ENCODE data around the gene INPP5F. TPM values are rescaled to one million over a fixed set of nuclear protein-coding genes. Genes with fewer than 3 reads are reported as not detected.
A peak's percentile ranks its signal among the peaks of the same experiment; 100 is the strongest.

The INPP5F gene
- total and polyA plus RNA-seq, 2 experiments from 2014 or later, result 8.5 to 10.9 TPM

GRCh38 chr10:119680050-119680449 lies 45.8 kb upstream of the INPP5F start:
- Histone ChIP-seq H2AFZ (no peak overlapping the region), H3K79me2 (ENCODE audit: insufficient read depth) (peaks cover 25% of the 10 kb centered on the region), H3K9me2 (ENCODE audit: insufficient read depth) (no peaks in the 10 kb centered on the region), H3K27me3 (replicated peaks; ENCODE audit: insufficient read depth) (no peaks in the 10 kb centered on the region), H3K4me1 (ENCODE audit: insufficient read depth) (peaks cover 50% of the 10 kb centered on the region), H3K9ac (no peak overlapping the region), H3K27ac (peak overlapping the region; percentile 71; the same call in 1 of the 2 replicates), H3K4me2 (ENCODE audit: unreplicated experiment) (peak overlapping the region; percentile 50), H4K20me1 (ENCODE audit: insufficient read depth) (no peaks in the 10 kb centered on the region), H3K9me3 (ENCODE audit: low read depth) (no peaks in the 10 kb centered on the region), H3K4me3 (no peak overlapping the region), H3K36me3 (ENCODE audit: low read depth) (peaks cover 25% of the 10 kb centered on the region), H3F3A (ENCODE audit: insufficient read depth) (peaks cover 53% of the 10 kb centered on the region)
- DNase-seq, result peak; percentile 89
- WGBS, 2 experiments (ENCODE audit: low coverage in 1 of 2, low lambda C conversion rate in 2 of 2, missing lambda C conversion rate in 2 of 2), result 13 to 17% methylated on average over 4 of the region's 4 CpGs
- in situ Hi-C loops (cut with MboI), result loop anchor here (10.0 kb wide), 1 partner anchor 175 kb away; no protein-coding TSS in a partner anchor
- no peak for TF ChIP-seq EZH2phosphoT487 (IDR thresholded peaks at IDR 0.05; ENCODE audit: insufficient read depth, low read depth)
- TF ChIP-seq EZH2 (IDR thresholded peaks at IDR 0.05; ENCODE audit: insufficient read depth, poor library complexity, severe bottlenecking), result no peak

GRCh38 chr10:119680650-119681081 lies 45.2 kb upstream of the INPP5F start:
- Histone ChIP-seq H3K27me3 (replicated peaks; ENCODE audit: insufficient read depth) (no peaks in the 10 kb centered on the region), H3K4me2 (ENCODE audit: unreplicated experiment) (peak overlapping the region; percentile 50), H3K36me3 (ENCODE audit: low read depth) (peaks cover 25% of the 10 kb centered on the region), H3K4me1 (ENCODE audit: insufficient read depth) (peaks cover 50% of the 10 kb centered on the region), H4K20me1 (ENCODE audit: insufficient read depth) (no peaks in the 10 kb centered on the region), H2AFZ (no peak overlapping the region), H3K4me3 (no peak overlapping the region), H3K9me2 (ENCODE audit: insufficient read depth) (no peaks in the 10 kb centered on the region), H3F3A (ENCODE audit: insufficient read depth) (peaks cover 53% of the 10 kb centered on the region), H3K9me3 (ENCODE audit: low read depth) (no peaks in the 10 kb centered on the region), H3K79me2 (ENCODE audit: insufficient read depth) (peaks cover 22% of the 10 kb centered on the region), H3K27ac (peak overlapping the region; percentile 28; the same call in 1 of the 2 replicates), H3K9ac (no peak overlapping the region)
- DNase-seq, result peak; percentile 39
- WGBS, 2 experiments (ENCODE audit: low coverage in 1 of 2, low lambda C conversion rate in 2 of 2, missing lambda C conversion rate in 2 of 2), result 39 to 40% methylated on average over 9 of the region's 9 CpGs
- TF ChIP-seq EZH2phosphoT487 (IDR thresholded peaks at IDR 0.05; ENCODE audit: insufficient read depth, low read depth) (no peak), EZH2 (IDR thresholded peaks at IDR 0.05; ENCODE audit: insufficient read depth, poor library complexity, severe bottlenecking) (no peak)
- in situ Hi-C loops (cut with MboI), result loop anchor here (10.0 kb wide), 1 partner anchor 174 kb away; no protein-coding TSS in a partner anchor

GRCh38 chr10:119686465-119687191 lies 39.2 kb upstream of the INPP5F start:
- Histone ChIP-seq H3K27me3 (replicated peaks; ENCODE audit: insufficient read depth) (no peaks in the 10 kb centered on the region), H3K9ac (peak overlapping the region; percentile 61), H3K36me3 (ENCODE audit: low read depth) (no peaks in the 10 kb centered on the region), H3K9me2 (ENCODE audit: insufficient read depth) (no peaks in the 10 kb centered on the region), H3K4me3 (peak overlapping the region; percentile 69), H3K9me3 (ENCODE audit: low read depth) (no peaks in the 10 kb centered on the region), H4K20me1 (ENCODE audit: insufficient read depth) (no peaks in the 10 kb centered on the region), H3F3A (ENCODE audit: insufficient read depth) (peaks cover 21% of the 10 kb centered on the region), H3K27ac (peak overlapping the region; percentile 55), H3K4me2 (ENCODE audit: unreplicated experiment) (peak overlapping the region; percentile 72), H3K4me1 (ENCODE audit: insufficient read depth) (peaks cover 20% of the 10 kb centered on the region), H2AFZ (peak overlapping the region; percentile 91), H3K79me2 (ENCODE audit: insufficient read depth) (no peaks in the 10 kb centered on the region)
- no peak for TF ChIP-seq EZH2 (IDR thresholded peaks at IDR 0.05; ENCODE audit: insufficient read depth, poor library complexity, severe bottlenecking)
- no peak for TF ChIP-seq EZH2phosphoT487 (IDR thresholded peaks at IDR 0.05; ENCODE audit: insufficient read depth, low read depth)
- in situ Hi-C loops (cut with MboI), result loop anchor here (10.0 kb wide), 1 partner anchor 168 kb away; no protein-coding TSS in a partner anchor
- DNase-seq, result peak; percentile 94
- WGBS, 2 experiments (ENCODE audit: low coverage in 1 of 2, low lambda C conversion rate in 2 of 2, missing lambda C conversion rate in 2 of 2), result 16 to 20% methylated on average over 24 of the region's 24 CpGs

GRCh38 chr10:119687192-119688032 lies 38.4 kb upstream of the INPP5F start:
- Histone ChIP-seq H3K27ac (peak overlapping the region; percentile 55), H2AFZ (peak overlapping the region; percentile 91), H3K4me2 (ENCODE audit: unreplicated experiment) (peak overlapping the region; percentile 72), H4K20me1 (ENCODE audit: insufficient read depth) (no peaks in the 10 kb centered on the region), H3K9me3 (ENCODE audit: low read depth) (no peaks in the 10 kb centered on the region), H3K9me2 (ENCODE audit: insufficient read depth) (no peaks in the 10 kb centered on the region), H3K9ac (peak overlapping the region; percentile 61; the same call in 1 of the 2 replicates), H3K4me1 (ENCODE audit: insufficient read depth) (peaks cover 13% of the 10 kb centered on the region), H3K27me3 (replicated peaks; ENCODE audit: insufficient read depth) (no peaks in the 10 kb centered on the region), H3K4me3 (peak overlapping the region; percentile 69; the same call in 1 of the 2 replicates), H3F3A (ENCODE audit: insufficient read depth) (peaks cover 15% of the 10 kb centered on the region), H3K79me2 (ENCODE audit: insufficient read depth) (no peaks in the 10 kb centered on the region), H3K36me3 (ENCODE audit: low read depth) (no peaks in the 10 kb centered on the region)
- no peak for TF ChIP-seq EZH2phosphoT487 (IDR thresholded peaks at IDR 0.05; ENCODE audit: insufficient read depth, low read depth)
- no peak for TF ChIP-seq EZH2 (IDR thresholded peaks at IDR 0.05; ENCODE audit: insufficient read depth, poor library complexity, severe bottlenecking)
- WGBS, 2 experiments (ENCODE audit: low coverage in 1 of 2, low lambda C conversion rate in 2 of 2, missing lambda C conversion rate in 2 of 2), result 79 to 84% methylated on average over 10 of the region's 10 CpGs
- DNase-seq, result no peak
- in situ Hi-C loops (cut with MboI), result loop anchor here (10.0 kb wide), 1 partner anchor 167 kb away; no protein-coding TSS in a partner anchor
